ENCODE measurements around the gene LZTS2. TPM values are rescaled to one million over a fixed set of nuclear protein-coding genes. Genes with fewer than 3 reads are reported as not detected.

The LZTS2 gene
- total RNA-seq, 4 donors from 2014 or later: 26.7 to 55.2 (median 41.4) TPM

DNA sequence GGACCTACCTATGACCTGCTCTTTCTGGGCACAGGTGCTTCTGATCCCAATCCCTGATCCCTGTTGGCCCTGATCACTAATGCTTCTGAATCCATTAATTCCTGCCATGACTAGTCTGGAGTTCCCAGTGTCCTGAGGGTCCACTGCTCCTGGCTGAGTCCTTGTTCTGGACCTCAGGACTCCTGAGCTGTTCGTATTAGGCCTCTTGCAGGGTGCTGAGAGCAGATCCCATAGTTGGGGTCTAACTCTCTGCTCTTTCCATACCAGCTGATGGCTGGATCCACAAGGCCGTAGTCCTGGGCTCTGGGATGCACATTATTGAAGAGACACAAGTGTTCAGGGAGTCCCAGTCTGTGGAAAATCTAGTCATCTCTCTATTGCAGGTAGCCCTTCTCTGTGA, 19.3 kb upstream of the LZTS2 start:
- no peak overlapping the region for H3K27ac ChIP-seq
- intact Hi-C loops (cut with DNase I): no loop called here
- peaks cover 5 to 79% (median 6%) of the 10 kb centered on the region in 3 donors for H3K36me3 ChIP-seq
- no peak for DNase-seq
- no peaks in the 10 kb centered on the region for H3K9me3 ChIP-seq
- 100% methylated on average over 1 to 2 of the region's 2 CpGs for WGBS, 2 donors
- no peaks in the 10 kb centered on the region for H3K27me3 ChIP-seq
- H3K4me3 ChIP-seq: no peak overlapping the region
- TF ChIP-seq, protein P1, sequence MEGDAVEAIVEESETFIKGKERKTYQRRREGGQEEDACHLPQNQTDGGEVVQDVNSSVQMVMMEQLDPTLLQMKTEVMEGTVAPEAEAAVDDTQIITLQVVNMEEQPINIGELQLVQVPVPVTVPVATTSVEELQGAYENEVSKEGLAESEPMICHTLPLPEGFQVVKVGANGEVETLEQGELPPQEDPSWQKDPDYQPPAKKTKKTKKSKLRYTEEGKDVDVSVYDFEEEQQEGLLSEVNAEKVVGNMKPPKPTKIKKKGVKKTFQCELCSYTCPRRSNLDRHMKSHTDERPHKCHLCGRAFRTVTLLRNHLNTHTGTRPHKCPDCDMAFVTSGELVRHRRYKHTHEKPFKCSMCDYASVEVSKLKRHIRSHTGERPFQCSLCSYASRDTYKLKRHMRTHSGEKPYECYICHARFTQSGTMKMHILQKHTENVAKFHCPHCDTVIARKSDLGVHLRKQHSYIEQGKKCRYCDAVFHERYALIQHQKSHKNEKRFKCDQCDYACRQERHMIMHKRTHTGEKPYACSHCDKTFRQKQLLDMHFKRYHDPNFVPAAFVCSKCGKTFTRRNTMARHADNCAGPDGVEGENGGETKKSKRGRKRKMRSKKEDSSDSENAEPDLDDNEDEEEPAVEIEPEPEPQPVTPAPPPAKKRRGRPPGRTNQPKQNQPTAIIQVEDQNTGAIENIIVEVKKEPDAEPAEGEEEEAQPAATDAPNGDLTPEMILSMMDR (IDR thresholded peaks at IDR 0.05): no peak
- H3K4me1 ChIP-seq: peaks cover 0 to under 1% (median 0%) of the 10 kb centered on the region in 3 donors

DNA sequence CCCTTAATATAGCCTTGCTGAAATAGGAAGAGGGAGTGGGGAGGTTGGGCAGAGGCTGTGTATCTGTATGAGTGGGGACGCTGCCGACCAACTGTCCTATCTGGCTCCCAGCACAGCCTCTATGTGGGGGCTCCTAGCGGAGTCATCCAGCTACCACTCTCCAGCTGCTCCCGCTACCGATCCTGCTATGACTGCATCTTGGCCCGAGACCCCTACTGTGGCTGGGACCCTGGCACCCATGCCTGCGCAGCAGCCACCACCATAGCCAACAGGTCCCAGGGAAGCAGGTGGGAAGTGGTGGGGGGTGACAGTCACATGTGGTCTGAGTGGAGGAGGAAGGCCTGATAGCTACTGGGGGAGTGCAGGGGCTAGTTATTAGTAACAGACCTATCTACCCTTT, 18.9 kb upstream of the LZTS2 start:
- peaks cover 0 to 4% (median 0%) of the 10 kb centered on the region in 3 donors for H3K4me1 ChIP-seq
- H3K9me3 ChIP-seq: no peaks in the 10 kb centered on the region
- no peaks in the 10 kb centered on the region for H3K27me3 ChIP-seq
- H3K36me3 ChIP-seq: peaks cover 5 to 82% (median 6%) of the 10 kb centered on the region in 3 donors
- no peak for DNase-seq
- WGBS, 2 donors: 96 to 100% methylated on average over 5 to 7 of the region's 7 CpGs
- no peak overlapping the region for H3K4me3 ChIP-seq
- H3K27ac ChIP-seq: no peak overlapping the region
- TF ChIP-seq POLR2A (IDR thresholded peaks at IDR 0.05): no peak
- TF ChIP-seq, protein P1 (IDR thresholded peaks at IDR 0.05): no peak
- intact Hi-C loops (cut with DNase I): no loop called here

DNA sequence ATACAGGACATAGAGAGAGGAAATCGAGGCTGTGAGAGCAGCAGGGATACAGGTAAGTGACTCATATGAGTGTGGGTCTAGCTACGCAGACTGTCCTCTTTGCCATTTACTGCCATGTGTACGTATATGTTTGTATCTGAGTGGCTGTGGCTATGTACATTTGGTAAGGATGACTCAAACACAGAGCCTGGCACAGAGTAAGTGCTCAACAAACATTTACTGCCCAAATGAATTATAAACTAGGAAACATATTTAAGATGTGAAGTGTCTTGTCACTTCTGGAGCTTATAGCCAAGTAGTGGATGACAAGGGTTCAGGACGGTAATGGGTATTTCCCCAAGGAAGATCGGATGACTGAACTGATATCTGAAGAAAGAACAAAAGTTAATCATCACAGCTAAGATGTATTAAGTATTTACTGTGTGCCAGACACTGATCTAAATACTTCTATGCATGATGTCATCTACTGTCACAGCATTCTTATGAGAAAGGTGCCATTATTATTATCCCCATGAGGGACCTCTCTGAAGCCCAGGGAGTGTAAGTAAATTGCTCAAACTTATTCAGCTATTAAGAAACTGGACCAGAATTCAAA, 18.3 kb upstream of the LZTS2 start:
- H3K27ac ChIP-seq: no peak overlapping the region
- intact Hi-C loops (cut with DNase I): no loop called here
- 71 to 76% methylated on average over 5 of the region's 5 CpGs for WGBS, 2 donors

DNA sequence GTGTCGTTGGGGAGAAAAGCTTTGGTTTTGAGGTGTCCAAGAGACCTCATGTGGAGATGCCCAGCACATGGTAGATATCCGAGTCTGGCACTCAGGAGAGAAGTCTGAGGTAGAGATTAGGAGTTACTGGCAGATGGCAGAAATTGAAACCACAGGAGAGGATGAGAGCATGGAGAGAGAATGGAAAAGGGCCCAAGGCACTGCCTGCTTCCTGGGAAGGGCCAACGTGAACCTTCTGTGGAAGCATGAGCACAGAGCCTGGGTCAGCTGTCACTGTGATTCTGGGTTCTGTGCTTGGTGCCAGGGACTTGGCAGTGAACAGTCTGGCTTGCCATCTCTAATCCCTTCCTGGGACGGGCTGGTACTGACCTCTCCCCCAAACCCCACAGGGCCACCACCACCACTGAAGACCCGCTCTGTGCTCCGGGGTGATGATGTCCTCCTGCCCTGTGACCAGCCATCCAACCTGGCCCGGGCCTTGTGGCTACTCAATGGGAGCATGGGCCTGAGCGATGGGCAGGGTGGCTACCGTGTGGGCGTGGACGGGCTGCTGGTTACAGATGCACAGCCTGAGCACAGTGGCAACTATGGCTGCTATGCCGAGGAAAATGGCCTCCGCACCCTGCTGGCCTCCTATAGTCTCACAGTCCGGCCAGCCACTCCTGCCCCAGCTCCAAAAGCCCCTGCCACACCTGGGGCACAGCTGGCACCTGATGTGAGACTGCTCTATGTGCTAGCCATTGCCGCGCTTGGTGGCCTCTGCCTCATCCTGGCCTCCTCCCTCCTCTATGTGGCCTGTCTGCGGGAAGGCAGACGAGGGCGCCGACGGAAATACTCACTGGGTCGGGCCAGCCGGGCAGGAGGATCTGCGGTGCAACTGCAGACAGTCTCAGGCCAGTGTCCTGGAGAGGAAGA, 16.4 kb upstream of the LZTS2 start:
- Histone ChIP-seq H3K4me1 (peaks cover 16 to 24% (median 17%) of the 10 kb centered on the region in 3 donors), H3K4me3 (no peak overlapping the region), H3K36me3 (peaks cover 5 to 80% (median 6%) of the 10 kb centered on the region in 3 donors), H3K9me3 (no peaks in the 10 kb centered on the region), H3K27ac (no peak overlapping the region), H3K27me3 (no peaks in the 10 kb centered on the region)
- intact Hi-C loops (cut with DNase I): no loop called here
- DNase-seq: no peak
- TF ChIP-seq, protein P1 (IDR thresholded peaks at IDR 0.05): no peak
- no peak for TF ChIP-seq POLR2A (IDR thresholded peaks at IDR 0.05)
- WGBS, 2 donors: 86 to 87% methylated on average over 11 of the region's 24 CpGs

More for the DNA sequence above, 18.3 kb upstream of the LZTS2 start:
- Histone ChIP-seq H3K4me1 (peaks cover 4 to 10% (median 6%) of the 10 kb centered on the region in 3 donors), H3K36me3 (peaks cover 5 to 88% (median 6%) of the 10 kb centered on the region in 3 donors), H3K27me3 (no peaks in the 10 kb centered on the region), H3K9me3 (no peaks in the 10 kb centered on the region), H3K4me3 (no peak overlapping the region)
- no peak for DNase-seq
- TF ChIP-seq, protein P1 (IDR thresholded peaks at IDR 0.05): no peak
- no peak for TF ChIP-seq POLR2A (IDR thresholded peaks at IDR 0.05)
